22Rv1 (cell line): ENCODE data around the gene NPFF.

Source experiments
- H3K27ac ChIP-seq: fragments of 450-650 bp; 2 replicates; pipeline ENCODE4 v1.5.1; 2017
- ZFX ChIP-seq: fragments of 450-650 bp; IDR thresholded peaks from 2 replicates; pipeline ENCODE4 v1.6.1; 2017; ENCODE audit warnings: antibody characterized with exemption, borderline replicate concordance
- TF ChIP-seq, protein P1 (sequence below): fragments of 450-650 bp; IDR thresholded peaks from 2 replicates; pipeline ENCODE4 v1.5.1; 2017; ENCODE audit warnings: mild to moderate bottlenecking

Gene NPFF

DNA sequence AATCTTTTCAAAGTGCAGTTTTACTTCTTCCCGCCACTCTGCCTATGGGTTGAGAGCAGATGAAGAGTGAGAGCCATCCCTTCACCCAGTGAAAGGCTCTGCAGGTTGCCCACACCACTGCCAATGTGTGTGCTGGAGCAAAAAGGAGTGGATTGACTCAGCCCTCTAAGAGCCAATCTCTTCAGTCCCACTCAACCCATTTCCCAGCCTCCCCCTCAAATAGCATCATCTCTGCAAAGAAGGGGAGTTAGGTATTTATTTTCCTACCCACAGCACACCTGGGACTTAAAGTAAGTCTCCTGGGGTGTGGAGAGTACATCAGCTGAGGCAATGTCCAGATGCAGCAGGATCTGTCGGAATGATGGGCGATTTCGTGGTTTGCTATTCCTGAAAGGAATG is 23.3 kb downstream of the NPFF start:
- TF ChIP-seq, protein P1, sequence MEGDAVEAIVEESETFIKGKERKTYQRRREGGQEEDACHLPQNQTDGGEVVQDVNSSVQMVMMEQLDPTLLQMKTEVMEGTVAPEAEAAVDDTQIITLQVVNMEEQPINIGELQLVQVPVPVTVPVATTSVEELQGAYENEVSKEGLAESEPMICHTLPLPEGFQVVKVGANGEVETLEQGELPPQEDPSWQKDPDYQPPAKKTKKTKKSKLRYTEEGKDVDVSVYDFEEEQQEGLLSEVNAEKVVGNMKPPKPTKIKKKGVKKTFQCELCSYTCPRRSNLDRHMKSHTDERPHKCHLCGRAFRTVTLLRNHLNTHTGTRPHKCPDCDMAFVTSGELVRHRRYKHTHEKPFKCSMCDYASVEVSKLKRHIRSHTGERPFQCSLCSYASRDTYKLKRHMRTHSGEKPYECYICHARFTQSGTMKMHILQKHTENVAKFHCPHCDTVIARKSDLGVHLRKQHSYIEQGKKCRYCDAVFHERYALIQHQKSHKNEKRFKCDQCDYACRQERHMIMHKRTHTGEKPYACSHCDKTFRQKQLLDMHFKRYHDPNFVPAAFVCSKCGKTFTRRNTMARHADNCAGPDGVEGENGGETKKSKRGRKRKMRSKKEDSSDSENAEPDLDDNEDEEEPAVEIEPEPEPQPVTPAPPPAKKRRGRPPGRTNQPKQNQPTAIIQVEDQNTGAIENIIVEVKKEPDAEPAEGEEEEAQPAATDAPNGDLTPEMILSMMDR = no peak
- no peak for TF ChIP-seq ZFX
- H3K27ac ChIP-seq = peak overlapping the region; percentile 45

DNA sequence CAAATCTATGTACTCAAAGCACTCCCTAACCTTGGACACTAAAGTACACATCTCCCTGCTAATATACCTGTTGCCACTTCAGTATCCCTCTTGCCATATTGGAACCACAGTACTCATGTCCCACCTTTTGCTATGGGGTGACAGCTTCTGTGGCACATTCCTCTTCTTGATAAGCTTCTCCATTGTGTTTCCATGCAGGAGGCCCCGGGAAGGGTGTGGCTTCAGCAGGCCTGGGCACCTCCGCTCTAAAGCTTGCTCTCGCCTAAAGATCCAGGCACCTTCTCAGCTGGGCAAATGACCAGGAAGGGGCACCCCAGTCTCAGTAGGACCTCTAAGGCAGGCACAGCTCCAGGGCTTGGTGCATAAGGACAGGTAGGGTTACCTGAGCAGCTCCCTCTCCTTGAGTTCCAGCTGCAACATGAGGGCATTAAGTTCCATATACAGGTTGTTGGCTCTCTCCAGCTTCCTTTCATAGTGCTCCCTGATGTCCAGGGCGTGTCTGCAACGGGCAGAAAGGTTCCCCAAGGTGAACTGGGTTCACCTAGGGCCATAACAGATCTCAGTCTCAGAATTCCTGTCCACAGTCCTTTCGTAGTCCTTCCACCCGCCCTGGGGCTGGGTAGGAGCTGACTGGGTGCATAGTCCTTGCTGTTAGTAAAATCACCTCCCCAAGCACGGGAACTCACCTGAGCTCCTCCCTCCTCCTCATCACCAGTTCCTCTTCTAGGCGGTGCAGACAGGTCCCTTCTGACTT is 23.9 kb downstream of the NPFF start:
- no peak for TF ChIP-seq ZFX
- TF ChIP-seq, protein P1 = no peak
- peak overlapping the region; percentile 45 for H3K27ac ChIP-seq

DNA sequence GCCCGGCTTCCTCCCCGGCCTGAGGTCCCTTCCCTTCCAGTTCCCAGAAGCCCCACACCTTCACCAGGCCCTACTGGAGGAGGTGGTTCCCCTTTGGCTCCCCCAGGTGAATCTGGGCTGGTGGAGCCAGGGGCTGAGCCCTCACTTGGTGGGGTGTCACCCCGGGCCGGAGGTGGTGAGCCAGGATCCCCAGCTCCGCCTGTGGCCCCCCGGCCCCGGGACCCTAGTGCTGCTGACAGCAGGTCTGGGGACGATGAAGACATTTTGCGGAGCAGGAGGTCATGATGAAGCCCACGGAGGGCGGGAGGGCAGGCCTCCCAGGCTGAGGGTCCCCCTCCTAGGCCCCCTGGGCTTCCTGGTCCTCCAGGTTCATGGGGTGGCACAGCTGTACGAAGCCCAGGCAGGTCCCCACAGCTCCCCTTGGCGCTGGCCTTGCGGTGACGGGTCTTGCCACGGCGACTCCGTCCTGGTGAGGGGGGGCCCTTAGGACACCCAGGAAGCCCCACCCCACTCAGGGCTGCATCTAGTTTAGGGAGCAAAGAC is 24.6 kb downstream of the NPFF start:
- TF ChIP-seq, protein P1 = no peak
- no peak for TF ChIP-seq ZFX
- peak overlapping the region; percentile 45 for H3K27ac ChIP-seq

DNA sequence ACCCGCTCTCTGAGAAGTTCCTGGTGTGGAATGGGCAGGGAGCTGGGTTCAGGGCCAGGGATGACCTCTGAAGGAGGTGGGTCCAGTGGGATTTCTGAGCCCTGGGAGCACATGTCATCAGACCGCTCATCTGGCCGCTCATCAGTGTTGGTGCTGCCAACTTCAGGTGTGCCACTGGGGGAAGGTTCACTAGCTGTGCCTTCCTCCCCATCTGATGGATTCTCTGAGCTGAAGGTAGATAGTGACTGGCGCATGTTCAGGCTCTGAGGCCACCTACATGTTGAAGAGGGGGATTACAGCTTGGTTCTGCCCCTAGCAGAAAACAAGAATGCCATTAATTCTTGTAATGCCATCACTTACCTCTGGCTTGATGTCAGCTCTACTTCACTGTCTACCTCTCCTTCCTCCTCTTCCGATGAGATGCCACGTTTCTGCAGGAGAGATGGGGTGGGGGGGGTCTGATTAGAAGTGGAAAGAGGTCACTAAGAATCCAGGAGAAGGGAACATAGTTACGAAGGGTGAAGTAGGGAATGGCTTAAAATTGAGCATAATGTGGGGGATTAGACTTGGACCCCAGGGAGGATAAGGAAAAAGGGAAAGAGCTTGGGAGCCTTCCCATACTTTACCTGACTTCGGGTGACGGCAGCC is 25.2 kb downstream of the NPFF start:
- peak overlapping the region; percentile 45 for H3K27ac ChIP-seq
- TF ChIP-seq ZFX = no peak
- TF ChIP-seq, protein P1 = peak; percentile 25

DNA sequence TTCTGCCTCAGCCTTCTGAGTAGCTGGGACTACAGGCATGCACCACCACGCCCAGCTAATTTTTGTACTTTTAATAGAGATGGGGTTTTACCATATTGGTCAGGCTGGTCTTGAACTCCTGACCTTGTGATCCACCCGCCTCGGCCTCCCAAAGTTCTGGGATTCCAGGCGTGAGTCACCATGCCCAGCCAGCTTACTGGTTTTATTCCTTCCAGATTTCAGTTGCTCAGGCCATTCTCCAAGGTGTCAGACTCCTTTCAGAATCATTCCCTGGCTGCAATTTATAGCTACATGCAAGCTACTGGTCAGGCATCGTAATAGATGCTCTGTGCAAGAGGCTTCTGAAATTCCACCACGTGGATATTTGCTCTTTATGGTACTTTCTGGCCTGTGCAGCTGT is 25.8 kb downstream of the NPFF start:
- H3K27ac ChIP-seq = peak overlapping the region; percentile 45; the same call in 1 of the 2 replicates

DNA sequence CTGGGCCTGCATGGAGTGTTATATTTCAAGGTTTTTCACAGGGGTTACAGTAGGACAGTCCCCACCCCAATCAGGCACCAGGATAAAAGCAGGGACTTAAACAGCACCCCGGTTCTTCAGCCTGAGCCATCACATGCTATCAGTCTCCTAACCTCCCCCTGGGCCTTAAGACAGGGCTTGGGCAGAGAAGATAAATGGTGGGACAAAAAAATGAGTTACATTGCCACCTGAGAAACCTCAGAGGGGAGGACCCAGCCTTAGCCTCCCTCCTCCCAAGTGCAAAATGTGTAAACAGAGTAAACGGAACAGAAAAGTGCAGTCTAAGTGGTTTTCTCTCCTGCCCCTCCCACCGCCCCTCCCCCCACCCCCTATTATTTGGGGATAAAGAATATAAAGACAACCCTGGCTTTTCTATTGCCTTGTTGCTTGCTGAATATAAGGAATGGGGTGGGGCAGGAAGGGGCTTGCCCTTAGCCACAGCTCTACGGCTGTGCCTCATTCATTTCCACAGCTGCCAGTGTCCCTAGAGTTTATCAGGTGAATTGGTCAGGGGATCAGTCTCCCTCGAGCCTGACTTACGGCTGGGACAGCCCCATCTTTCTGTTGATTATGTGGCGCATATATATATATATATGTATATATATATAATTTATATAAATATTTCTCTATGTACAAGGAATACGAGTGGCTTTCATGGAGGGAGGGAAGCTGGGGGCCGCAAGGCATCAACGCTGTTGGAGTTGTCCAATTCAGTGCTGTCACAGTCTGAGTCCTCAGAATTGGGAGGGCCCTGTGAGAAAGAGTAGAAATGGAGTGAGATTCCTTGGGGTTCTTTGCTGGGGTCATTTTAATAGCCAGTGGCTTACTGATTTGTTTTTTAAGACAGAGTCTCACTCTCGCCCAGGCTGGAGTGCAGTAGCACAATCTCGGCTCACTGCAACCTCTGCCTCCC is 26.5 kb downstream of the NPFF start:
- peak overlapping the region; percentile 45; the same call in 1 of the 2 replicates for H3K27ac ChIP-seq
- TF ChIP-seq, protein P1 = no peak
- no peak for TF ChIP-seq ZFX

DNA sequence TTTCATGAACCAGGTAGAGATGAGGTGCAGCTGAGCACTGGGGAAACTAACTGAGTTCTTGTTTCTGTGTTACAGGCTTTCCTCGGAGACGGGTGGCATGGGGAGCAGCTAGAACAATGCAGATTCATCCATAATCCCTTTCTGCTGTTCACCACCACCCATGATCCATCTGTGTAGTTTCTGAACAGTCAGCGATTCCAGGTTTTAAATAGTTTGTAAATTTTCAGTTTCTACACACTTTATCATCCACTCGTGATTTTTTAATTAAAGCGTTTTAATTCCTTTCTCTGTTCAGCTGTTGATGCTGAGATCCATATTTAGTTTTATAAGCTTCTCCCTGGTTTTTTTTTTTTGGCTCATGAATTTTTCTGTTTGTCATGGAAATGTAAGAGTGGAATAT is 28.0 kb downstream of the NPFF start:
- TF ChIP-seq, protein P1 = no peak
- TF ChIP-seq ZFX = no peak
- H3K27ac ChIP-seq = peak overlapping the region; percentile 30; the same call in 1 of the 2 replicates
